Neural cell (in vitro differentiated cells): ENCODE results near the gene MRPL43.

Source experiments
- CTCF ChIP-seq: fragments of 450-650 bp; IDR thresholded peaks from 2 replicates; pipeline ENCODE4 v1.5.1; 2014; ENCODE audit warnings: antibody characterized with exemption, mild to moderate bottlenecking, moderate library complexity; ENCODE audit not compliant: poor library complexity, severe bottlenecking
- POLR2AphosphoS5 ChIP-seq: IDR thresholded peaks from 2 replicates; pipeline ENCODE4 v1.6.1; 2012
- SMC3 ChIP-seq: fragments of 450-650 bp; conservative IDR thresholded peaks from 2 replicates; pipeline ENCODE4 v1.6.1; 2014; ENCODE audit warnings: antibody characterized with exemption, mild to moderate bottlenecking, moderate library complexity; ENCODE audit not compliant: poor library complexity

GRCh38 chr10:101000127-101000914 lies 13.0 kb upstream of the MRPL43 start:
- TF ChIP-seq SMC3 (no peak), CTCF (no peak), POLR2AphosphoS5 (no peak)
